Nucleus accumbens (tissue), 56 donors: ENCODE data around the gene CST5.
"Not testable (repeated sequence)": the region's sequence is repeated elsewhere in the genome, so short reads cannot be mapped to it uniquely, and the experiment has no call there.

ENCODE experiments used
- DNase-seq, 56 donors: peaks; one replicate each; lab custom pipeline; 2025; lab: John Stamatoyannopoulos, UW

Gene CST5

GRCh38 chr20:23890867-23891266 lies 11.3 kb upstream of the CST5 start:
- not testable (repeated sequence) for DNase-seq

GRCh38 chr20:23889775-23890187 lies 10.2 kb upstream of the CST5 start:
- peak in 28 of 56 donors; percentile 5 to 72 (median 32) for DNase-seq

DNA sequence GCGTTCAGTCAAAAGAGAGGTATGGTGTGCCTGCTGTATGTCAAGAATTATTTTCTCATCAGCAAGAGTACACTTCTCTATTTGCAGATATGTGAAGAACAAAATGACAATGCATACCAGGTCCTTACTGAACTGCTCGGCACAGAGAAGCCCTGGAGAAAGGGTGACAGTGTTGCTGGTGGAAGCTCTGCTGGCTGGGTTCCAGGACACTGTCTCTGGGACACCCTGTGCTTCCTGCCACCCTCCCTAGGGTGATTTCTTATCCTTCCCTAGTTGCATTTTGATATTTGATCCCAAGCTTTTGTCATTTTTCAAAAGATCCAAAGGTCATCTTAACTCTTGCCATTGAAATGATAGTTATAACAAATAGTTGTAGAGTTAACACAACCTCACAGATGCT lies 8.3 kb upstream of the CST5 start:
- no peak for DNase-seq

GRCh38 chr20:23884771-23885162 lies 5.2 kb upstream of the CST5 start:
- DNase-seq = no peak

DNA sequence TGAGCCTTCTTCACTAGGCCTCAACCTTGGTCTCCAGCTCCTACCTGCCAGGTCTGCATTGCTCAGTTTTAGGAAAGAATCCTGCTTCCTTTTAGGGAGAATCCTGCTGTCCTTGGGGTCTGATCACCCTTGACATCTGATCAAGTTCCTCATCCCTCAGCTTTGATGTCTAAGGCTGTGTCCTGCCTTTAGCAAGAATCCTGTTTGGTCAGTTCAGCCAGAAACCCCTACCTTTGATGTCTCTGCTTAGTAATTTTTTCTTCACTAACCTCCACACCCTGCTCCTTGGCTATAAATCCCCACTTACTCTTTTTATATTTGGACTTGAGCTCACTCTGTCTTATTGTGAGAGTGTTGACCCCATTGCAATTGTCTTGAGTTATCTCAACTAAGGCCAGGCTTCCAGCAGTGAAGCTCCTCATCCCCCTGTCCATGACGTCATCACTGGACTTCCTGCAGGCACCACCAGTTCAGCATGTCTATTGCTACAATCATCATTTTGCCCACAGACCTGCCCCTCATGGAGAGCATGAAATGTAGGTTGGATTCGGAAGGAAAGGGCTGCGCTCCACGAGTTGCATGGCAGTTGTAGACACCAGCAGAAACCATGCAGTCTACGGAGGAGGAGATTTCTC lies 4.7 kb upstream of the CST5 start:
- DNase-seq = no peak

- DNase-seq = no peak
Observed at GRCh38 chr20:23881371-23881770, 1.8 kb upstream of the CST5 start.

DNA sequence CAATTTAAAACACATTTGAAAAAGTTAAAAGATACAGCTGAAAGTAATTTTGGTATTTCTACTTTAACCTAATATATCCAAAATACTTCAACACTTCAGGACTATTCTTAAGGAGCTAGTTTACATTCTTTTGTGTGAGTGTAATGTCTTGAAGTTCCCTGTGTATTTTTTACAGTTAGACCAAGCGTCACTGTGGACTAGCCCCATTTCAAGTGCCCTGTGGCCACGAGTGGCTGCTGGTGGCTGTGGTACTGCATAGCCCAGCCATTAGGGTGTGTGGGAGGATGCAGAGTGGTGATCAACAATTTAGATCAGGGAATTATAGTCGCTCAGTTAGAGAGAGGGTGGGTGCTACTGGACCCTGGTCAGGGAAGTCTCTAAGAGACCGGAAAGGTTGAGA lies 869 bp upstream of the CST5 start:
- no peak for DNase-seq

- no peak for DNase-seq
Observed at GRCh38 chr20:23879811-23880374, 345 bp upstream of the CST5 start.

- no peak for DNase-seq
Observed at GRCh38 chr20:23878787-23879186, 761 bp downstream of the CST5 start.

GRCh38 chr20:23878016-23878542 lies 1.5 kb downstream of the CST5 start:
- not testable (repeated sequence) for DNase-seq

GRCh38 chr20:23877524-23877923 lies 2.0 kb downstream of the CST5 start:
- DNase-seq = peak in 4 of 56 donors; percentile 14 to 30 (median 26)

GRCh38 chr20:23875606-23876237 lies 3.8 kb downstream of the CST5 start:
- no peak for DNase-seq

GRCh38 chr20:23874747-23875146 lies 4.8 kb downstream of the CST5 start:
- DNase-seq = peak in 1 of 56 donors; percentile 16

GRCh38 chr20:23873370-23874015 lies 6.1 kb downstream of the CST5 start:
- no peak for DNase-seq

- no peak for DNase-seq
Observed at GRCh38 chr20:23872065-23872464, 7.5 kb downstream of the CST5 start.

- no peak for DNase-seq
Observed at GRCh38 chr20:23870461-23870860, 9.1 kb downstream of the CST5 start.

GRCh38 chr20:23869520-23869919 lies 10.0 kb downstream of the CST5 start:
- DNase-seq = peak in 4 of 56 donors; percentile 6 to 19 (median 13)

GRCh38 chr20:23868321-23868720 lies 11.2 kb downstream of the CST5 start:
- DNase-seq = no peak

GRCh38 chr20:23867152-23867776 lies 12.3 kb downstream of the CST5 start:
- DNase-seq = no peak

- DNase-seq = not testable (repeated sequence)
Observed at GRCh38 chr20:23860771-23861170, 18.8 kb downstream of the CST5 start.
